GM21423 (cell line): Measurements from ENCODE around the gene RNF207.
A peak's percentile ranks its signal among the peaks of the same experiment; 100 is the strongest.

Experiments used
- ATAC-seq: cut with Tn5 transposase; IDR thresholded peaks from one replicate; pipeline ENCODE4 v1.9.1; 2021; ENCODE audit warnings: mild to moderate bottlenecking, moderate library complexity; ENCODE audit not compliant: unreplicated experiment

The RNF207 gene

DNA sequence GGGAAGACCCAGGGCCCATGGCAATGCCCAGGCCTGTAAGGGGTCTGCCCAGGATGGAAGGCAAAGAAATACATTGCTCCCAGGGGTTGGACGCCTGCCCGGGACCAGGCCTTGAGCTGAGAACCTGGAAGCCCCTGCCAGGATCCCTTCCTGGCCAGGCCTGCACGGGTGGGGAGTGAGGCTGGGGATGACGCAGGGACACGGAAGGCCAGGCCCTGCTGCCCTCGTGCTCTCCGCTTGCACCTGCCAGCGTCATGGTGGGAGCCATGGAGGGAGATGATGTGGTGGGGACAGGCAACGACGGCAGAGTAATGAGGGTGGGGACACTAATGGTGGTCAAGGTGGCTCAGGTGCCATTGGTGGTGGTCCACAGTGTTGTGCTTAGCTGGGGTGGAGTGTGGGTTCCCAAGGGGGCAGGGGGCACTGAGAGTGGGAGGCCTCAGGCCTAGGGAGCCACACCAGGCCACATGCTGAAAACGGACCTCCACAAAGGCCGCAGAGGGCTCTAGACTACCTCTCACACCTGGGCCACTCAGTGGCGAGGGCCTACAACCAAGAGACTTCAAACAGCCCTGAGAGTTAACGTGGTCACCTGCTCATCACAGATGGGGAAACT lies 42.4 kb downstream of the RNF207 start:
- ATAC-seq, result no peak

DNA sequence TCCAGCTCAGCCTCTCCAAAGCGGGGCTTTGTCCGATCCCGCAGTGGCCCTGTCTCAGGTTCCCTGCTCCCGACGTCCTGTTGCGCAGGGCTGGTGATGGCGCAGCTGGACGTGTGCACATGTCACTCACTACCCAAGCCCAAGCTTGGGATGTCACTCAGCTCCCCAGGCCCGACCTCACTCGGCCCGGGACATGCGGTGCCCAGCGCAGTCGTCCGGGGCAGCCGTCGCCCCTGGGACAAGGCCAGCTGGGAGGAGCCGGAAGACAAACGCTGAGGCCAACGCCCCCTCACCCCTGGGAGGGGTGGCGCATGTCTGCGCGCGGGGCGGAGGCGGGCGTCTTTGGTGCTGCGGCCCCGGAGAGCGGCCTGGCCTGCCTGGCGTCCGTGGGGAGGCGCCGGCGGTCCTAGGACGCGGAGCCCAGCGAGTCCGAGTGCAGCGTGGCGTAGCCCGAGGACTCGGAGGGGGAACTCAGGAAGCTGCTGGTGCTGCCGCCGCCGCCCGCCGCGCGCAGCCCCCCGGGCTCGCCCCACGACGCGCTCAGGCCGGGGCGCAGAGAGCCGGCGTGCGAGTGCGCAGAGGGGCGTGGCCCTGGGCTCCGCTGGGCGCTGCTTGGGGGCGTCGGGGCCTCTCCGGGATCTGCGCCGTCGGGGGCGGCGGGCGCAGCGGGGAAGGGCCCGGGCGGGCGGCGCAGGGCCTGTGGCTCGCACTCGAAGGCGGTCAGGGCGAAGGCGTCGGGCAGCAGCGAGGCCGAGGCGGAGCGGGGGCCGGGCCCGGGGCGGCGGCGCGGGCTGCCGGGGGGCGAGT lies 43.2 kb downstream of the RNF207 start:
- no peak for ATAC-seq

DNA sequence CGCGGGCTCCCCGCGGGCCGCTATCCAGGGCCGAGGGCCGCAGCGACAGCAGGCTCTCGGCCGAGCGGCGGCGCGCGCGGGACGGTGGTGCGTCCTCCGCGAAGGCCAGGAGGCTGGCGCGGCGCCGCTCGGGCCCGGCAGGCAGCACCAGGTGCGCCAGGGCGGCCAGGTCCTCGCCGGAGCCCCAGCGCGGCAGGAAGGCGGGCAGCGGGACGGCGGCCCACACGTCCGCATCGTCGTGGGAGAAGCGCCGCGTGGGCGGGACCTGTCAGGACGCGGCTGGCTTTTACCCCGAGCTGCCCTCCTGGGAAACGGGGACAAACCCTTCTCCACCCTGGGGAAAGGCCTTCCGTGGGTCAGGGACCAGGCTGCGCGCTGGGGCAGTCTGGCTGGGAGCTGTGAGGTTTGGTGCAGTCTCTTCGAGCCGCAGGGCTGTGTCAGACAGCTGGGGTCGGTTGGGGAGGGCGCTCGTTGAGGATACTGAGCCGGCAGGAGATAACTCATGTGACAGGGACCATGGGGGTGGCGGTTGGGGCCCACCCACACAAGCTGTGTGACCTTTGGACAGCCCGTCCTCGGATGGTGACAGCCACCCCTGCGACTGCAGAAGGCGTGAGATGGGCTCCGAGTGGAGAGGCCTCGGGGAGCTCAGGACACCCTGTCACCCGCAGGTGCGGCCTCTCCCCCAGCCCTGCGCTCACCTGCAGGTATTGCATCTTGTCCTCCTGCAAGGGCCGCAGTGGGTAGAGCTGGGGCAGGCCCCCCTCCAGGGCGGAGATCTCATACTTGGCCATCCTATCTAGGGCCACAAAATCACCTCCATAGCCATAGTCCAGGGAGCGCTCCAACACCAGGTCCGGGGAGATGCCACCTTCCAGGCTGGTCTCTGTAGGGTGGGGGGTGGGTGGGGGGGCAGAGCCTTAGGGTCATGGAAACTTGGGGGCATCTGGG lies 44.1 kb downstream of the RNF207 start:
- ATAC-seq, result no peak

DNA sequence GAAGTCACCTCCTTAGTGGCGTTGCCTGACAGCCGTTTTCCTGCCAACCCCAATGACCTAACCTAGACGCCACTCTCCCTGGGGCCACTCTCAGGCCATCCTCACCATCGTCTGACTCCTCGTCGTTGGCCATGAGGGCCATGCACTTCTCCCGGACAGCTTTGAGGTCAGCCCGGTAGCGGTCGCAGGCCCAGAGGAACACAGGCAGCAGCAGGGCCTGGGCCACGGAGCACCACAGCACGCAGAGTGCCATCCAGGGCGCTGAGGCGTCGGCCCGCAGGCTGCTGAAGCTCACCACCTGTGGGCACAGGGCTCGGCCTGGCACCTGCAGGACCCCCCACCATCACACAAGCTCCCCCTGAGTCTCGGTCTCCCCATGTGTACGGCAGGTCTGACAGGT lies 45.3 kb downstream of the RNF207 start:
- ATAC-seq, result no peak

DNA sequence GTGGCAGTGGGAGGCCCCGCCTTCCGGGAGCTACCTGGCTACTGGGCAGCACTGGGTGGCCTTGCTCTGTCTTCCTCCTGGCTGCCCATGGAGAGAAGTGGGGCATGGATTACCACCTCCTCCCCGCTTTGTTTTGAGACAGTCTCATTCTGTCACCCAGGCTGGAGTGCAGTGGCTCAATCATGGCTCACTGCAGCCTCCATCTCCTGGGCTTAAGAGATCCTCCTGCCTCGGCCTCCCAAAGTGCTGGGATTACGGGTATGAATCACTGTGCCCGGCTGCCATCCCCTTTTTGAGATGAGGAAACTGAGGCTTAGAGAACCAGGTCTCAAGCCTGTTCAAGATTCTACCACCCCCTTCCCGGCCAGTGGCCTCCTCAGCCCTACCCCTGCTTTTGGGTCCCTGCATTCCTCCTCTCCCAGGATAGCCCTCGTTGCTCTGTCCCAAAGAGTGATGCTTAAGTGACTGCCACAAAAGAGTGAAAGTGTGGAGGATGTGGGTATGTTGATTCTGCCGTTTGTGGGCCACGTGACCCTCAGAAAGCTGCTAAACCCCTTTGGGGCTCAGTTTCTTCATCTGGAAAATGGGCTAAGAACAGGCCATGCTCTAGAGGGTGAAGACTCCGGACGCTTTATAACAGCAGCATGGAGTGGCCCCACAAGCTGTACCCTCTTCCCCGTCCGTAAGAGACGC lies 45.9 kb downstream of the RNF207 start:
- no peak for ATAC-seq

DNA sequence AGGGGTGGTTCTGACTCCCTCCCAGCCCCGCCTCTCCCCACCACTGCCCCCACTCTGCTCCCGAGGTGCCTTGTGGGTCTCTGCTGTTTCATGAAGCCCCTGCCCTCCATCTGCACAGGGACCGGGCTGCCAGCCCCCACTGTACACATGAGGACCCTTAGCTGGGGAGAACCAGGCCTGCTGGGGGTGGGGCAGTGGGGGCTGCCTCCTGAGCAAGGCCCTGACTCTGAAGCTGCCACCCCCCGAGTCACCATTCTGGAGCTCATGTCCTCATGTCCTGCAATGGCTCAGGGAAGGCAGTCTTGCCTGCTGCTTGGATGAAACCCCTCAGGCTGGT lies 46.4 kb downstream of the RNF207 start:
- no peak for ATAC-seq

DNA sequence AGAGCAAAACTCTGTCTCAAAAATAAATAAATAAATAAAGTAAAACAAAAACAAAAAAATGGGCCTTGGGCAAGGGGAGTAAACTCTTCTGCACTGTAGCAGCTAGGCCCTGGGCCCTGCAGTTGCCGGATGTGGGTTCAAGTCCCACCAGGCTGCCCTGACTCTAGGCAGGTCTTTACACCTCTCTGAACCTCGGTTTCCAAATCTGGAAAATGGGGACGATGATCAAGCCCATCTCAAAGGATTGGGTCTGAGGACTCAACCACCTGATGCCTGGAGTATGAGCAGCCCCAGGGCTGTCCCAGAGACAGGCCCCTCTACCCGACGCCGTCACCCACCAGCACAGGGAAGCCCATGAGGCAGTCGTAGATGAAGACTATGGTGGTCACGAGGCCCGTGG lies 47.5 kb downstream of the RNF207 start:
- ATAC-seq, result no peak

DNA sequence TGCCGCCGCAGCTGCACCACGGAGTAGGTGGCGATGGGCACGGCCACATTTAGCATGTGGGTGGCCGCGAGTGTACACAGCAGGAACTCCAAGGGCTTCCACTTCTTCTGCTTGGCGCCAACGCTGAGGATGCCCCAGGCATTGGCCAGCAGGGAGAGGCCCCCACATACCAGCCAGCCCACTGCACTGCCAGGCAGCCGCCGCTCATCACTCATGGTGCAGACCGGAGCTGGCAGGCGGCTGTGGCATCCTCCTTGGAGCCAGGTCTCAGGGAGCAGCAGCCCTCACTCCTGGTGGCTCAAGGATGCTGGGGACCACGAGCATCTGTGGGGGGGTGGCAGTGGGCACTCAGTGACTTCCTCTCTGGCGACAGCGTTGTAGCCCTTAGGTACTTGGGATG lies 48.8 kb downstream of the RNF207 start:
- ATAC-seq, result no peak

DNA sequence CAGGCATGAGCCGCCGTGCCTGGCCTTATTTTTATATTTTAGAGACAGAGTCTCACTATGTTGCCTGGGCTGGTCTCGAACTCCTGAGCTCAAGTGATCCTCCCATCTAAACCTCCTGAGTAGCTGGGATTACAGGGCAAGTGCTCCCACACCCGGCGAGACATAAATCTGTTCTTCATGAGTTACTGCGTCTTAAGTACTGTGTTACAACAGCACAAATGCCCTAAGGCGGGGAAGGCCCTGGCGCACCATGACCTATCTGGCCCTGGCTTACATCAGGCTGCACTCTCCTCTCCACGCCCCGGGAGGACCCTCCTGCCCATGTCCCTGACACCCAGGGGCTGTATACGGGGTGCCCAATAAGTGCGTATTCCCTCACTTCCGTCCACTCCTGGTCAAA lies 50.7 kb downstream of the RNF207 start:
- ATAC-seq, result no peak

DNA sequence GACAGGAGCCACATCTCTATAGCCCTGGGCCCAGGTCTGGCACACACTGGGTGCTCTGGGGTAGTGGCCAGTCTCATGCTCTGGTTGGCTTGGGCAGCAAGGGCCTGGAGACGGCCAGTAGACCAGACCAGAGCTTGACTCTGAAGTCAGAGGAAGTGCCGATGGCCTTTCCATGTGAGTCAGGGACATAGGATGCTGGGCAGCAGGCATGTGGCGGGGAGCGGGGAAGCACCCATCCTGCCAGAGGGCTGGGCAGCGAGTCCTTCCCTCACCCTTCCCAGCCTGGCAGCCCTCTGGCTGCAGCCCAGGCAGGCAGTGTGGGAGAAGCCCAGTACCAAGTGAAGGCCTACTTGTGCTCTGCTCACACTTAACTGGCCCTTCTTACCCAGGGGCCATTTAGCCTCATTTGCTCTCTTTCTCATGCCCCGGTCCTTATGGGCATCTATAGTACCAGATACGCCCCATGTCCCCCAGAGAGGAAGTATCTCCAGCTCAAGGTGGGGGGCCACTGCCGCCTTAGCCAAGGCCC lies 51.7 kb downstream of the RNF207 start:
- ATAC-seq, result no peak

DNA sequence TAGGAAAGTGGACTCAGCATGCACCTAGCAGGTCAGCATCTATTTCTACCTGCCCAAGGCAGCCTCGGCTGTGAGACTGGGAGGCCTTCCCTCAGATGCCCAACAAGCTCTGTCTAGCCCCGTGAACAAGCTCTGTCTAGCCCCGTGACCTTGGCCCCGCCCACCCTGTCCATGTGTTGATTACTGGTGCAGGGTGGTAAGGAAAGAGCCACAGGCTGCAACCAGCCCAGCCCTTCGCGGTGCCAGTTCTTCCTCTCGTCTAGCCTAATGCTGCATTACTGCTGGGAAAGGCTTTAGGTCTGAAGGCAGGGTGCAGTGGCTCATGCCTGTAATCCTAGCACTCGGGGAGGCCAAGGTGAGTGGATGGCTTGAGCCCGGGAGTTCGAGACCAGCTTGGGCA lies 52.8 kb downstream of the RNF207 start:
- ATAC-seq, result no peak

DNA sequence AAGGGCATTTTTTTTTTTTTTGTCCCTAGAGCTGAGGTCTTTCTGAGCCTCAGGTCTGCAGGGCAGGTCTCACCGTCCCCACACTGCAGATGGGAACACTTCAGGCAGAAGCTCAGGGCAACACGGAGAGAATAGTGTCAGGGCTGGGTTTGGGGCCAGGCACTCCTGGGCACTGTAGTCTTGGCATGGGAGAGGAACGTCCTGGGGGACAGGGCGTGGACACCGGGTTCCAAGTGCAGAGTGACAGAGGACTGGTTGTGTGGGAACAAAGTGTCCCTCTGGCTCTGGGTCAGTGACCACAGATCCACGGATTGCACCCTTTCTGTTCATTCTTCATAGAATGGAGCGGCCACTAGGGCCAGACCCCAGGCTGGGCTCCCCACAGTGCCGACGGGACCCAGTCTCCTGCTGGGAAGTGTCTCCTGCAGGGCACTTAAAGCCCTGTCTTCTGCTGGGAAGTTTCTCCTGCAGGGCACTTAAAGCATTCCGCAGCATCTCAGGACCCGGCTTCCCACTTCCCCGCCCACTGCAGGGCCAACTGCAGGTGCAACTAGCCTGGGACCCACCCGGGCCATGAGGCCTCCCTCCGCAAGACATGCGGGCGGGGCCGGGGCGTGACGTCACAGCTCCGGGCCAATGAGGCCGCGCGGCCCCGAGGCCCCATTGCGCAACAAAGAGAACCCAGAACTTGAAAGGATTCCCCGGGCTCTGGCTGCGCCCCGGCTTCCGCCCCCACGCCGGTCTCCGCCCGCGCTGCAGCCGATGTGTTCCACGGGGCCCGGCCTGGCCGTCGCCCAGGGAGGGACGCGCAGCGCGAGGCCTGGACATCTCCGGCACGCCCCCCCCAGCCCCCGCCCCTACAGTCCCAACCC lies 53.8 kb downstream of the RNF207 start:
- ATAC-seq, result peak; percentile 42

DNA sequence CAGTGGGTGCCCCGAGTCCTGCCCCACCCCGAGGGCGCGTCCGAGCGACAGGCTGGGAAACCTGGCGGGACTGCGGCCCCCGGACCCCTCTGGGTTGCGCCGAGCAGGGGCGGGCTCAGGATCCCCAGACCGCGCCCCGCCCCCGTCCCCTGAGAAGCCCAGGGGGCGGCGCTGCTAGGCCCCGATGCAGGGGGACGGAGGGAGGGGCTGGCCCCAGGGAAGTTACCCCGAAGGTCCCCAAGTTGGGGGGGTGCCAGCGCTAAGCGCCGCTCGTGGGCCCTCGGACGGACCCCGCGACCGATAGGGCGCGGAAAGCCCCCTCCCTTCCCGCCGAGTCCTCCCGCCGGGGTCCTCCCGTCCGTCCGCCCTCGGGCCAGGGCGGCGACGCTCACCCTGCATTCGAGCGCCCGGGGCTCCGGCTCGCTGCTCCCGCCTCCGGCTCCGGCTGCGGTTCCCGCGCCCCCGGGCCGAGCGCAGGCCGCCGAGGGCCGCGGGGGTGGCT lies 54.6 kb downstream of the RNF207 start:
- ATAC-seq, result no peak

DNA sequence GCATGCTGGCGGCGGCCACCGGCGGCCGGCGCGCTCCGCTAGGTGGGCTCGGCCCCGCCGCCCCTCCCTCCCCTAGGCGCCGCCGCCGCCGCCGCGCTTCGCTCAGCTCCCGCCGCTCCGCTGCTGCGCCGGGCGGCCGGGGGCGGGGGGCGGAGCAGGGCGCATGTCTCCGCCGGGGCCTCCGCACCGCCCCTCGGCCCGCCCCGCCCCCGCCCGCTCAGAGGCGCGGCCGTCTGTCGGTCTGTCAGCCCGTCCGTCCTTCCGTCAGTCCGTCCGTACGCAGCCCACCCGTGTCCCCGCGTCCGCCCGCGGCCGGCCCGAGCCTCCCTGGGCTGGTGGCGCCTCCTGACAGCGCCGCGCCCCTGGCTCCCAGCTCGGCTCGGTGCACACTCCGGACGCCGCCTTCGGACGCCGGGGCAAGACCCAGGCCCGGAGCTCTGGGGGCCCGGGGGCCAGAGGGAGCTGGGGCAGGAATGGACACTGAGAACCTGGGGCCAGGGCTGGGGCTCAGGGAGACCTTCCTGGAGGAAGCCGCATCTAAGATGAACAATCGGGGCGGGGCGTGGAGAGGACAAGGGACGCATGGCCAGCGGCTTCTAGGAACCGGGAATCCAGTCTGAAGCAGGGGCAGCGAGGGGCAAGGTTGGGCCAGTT lies 55.2 kb downstream of the RNF207 start, which contains the start of gene GPR153:
TSS of gene GPR153 (minus strand) at position 138 of the 654 bp plus-strand sequence. CDS start 6,193 bp downstream, outside the sequence.
- no peak for ATAC-seq

DNA sequence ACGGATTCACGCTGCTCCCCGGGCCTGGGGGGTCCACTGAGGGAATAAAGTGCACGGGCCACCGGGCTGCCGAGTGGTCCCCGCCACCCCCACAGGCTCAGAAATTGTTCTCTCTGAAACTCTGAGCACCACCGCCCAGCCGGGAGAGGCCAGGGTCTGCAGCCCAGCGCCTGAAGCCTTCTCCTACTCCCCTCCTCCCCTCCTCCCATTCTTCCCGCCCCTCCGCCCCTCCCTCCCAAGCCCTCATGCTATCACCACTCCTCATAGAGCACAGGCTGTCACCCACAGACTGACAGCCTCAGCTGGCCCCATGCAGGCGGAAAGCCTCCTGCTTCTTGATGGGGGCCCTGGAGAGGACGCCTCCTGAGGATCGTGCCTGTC lies 55.7 kb downstream of the RNF207 start:
- no peak for ATAC-seq

DNA sequence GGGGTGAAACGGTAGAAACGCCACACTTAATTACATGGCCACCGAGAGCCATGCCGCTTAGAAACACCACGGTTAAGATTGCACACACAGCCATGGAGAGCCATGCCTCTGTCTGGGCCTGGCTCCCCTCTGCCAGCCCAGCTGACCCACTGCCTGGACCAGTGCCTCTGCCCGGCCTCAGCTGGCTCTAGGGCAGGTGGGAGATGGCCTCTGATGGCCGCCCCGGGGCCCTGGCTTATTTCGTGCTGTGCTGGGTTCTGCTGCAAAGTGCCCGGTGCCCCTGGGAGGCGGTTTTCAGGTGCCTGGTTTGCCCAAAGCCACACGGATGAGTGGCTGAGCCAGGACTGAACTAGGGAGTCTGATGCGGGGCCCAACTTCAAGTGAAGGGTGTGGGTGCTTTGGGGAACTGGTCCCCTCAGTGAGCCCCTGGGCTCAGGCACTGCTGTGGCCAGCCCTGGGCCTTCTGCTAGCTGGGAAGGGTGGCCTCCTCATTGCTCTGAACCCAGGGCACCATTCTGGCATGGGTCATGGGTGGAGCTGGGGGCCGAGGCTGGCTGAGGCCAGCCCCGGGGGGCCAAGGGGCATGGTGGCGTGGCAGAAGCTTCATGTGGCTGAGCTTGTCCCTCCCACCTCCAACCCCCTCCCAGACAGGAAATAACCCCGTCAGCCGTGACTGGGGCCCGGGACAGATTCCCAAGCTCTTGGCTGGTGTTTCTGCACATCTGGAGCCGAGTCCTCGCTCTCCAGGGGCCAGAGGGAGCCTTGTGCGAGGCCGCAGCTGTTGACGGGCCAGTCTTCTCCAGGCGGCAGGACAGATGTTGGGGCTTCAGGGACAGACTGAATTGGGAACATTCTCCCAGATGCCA lies 56.9 kb downstream of the RNF207 start:
- ATAC-seq, result no peak

DNA sequence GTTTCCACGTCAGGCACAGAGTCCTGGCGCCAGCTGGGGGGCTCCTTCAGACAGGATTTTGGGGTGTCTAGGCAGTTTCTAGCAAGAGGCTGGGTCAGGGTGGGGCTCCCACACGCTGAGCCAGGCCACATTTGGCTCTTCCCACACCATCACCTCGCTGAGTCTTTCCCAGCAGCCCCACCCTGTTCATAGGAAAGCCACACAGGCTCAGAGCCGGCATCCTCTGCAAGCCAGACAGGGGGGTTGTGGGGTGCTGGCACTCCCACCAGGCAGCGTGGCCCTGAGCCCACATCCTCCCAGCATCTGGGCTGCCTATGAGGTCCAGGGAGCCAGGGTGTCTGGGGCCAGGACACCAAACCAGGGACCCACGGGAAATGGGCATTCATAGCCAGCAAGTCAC lies 57.8 kb downstream of the RNF207 start:
- ATAC-seq, result no peak

DNA sequence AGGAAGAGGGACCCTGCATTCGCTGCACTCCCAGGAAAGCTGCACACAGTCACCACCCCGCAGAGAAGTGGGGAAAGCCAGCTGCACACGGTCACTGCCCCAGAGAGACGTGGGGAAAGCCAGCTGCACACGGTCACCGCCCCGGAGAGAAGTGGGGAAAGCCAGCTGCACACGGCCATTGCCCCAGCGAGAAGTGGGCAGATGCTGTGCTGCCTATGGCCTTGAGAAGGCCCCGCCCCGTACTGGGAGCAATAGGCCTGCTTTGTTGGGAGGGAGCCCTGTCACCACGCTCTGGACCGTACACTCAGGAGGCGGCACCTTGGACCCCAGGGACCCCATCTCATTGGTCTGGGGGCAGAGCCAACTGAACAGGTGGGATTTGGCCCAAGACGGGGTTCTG lies 59.2 kb downstream of the RNF207 start:
- ATAC-seq, result no peak
